ENCODE data around the gene GJB6.

GJB6 gene

GRCh38 chr13:20254076-20254475 lies 22.0 kb upstream of the GJB6 start:
- no peak for DNase-seq (ENCODE audit: extremely low spot score)
- TF ChIP-seq PKNOX1 (IDR thresholded peaks at IDR 0.05) (no peak), FOXM1 (IDR thresholded peaks at IDR 0.05; ENCODE audit: borderline replicate concordance) (no peak), LEF1 (IDR thresholded peaks at IDR 0.05; ENCODE audit: borderline replicate concordance) (no peak), FOXK2 (IDR thresholded peaks at IDR 0.05) (no peak), NFRKB (IDR thresholded peaks at IDR 0.05) (no peak)
- ChIA-PET CTCF (no interaction called here), POLR2A (no interaction called here)

DNA sequence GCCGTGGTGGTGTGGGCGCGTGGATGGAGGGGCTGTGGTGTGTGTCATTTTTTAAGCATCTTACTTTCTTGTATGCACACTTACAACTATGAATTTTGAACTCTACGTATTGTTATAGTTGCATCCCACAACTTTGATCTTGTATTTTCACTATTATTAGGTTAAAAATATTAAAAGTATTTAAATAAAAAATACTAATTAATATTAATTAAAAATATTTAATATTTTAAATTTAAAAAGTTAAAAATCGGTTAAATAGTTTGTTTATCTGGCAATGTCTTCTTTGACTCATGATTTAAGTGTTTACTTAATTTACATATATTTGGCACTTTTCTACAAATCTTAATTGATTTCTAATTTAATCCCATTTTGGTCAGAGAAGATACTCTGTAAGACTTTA lies 17.8 kb upstream of the GJB6 start:
- ChIA-PET POLR2A (no interaction called here), CTCF (interaction anchor here (0.6 kb wide), 1 partner anchor 8 kb away, joined by 6 read pairs; no protein-coding TSS in a partner anchor)
- no peak for TF ChIP-seq ELF4 (IDR thresholded peaks at IDR 0.05)
- TF ChIP-seq PKNOX1 (IDR thresholded peaks at IDR 0.05): no peak
- TF ChIP-seq L3MBTL2 (conservative IDR thresholded peaks at IDR 0.05): no peak
- no peak for TF ChIP-seq ZNF384 (IDR thresholded peaks at IDR 0.05)
- TF ChIP-seq SUZ12 (IDR thresholded peaks at IDR 0.05): no peak
- no peak for TF ChIP-seq FOXK2 (IDR thresholded peaks at IDR 0.05)
- no peak for TF ChIP-seq NFRKB (IDR thresholded peaks at IDR 0.05)
- TF ChIP-seq HDGF (IDR thresholded peaks at IDR 0.05; ENCODE audit: borderline replicate concordance): no peak
- TF ChIP-seq TARDBP (IDR thresholded peaks at IDR 0.05): no peak
- no peak for TF ChIP-seq SP1 (IDR thresholded peaks at IDR 0.05)
- TF ChIP-seq FOXM1 (IDR thresholded peaks at IDR 0.05; ENCODE audit: borderline replicate concordance): no peak
- no peak for TF ChIP-seq CTBP1 (IDR thresholded peaks at IDR 0.05; ENCODE audit: borderline replicate concordance)
- DNase-seq (ENCODE audit: extremely low spot score): no peak

DNA sequence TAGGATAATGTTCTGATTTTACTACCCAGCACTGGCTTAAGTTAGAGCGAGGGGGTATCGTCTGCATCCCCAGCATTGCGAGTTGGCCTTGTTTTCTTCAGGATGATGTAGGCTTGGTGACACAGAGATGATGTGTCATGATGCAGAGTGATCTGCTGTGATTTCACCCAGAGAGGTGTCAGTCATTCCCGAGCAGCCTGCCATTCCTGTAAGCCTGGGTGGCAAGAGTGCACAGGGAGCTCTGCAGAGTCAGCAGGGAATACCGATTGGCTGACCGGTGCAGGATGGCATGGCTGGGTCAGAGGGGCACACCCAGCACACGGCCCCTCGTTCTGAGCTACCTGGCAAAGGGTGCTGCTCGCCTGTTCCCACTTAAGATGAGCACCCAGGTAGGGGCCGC lies 15.8 kb upstream of the GJB6 start:
- POLR2A ChIA-PET: no interaction called here
- DNase-seq (ENCODE audit: extremely low spot score): no peak
- CTCF ChIA-PET: no interaction called here
- TF ChIP-seq SUZ12 (IDR thresholded peaks at IDR 0.05): no peak

DNA sequence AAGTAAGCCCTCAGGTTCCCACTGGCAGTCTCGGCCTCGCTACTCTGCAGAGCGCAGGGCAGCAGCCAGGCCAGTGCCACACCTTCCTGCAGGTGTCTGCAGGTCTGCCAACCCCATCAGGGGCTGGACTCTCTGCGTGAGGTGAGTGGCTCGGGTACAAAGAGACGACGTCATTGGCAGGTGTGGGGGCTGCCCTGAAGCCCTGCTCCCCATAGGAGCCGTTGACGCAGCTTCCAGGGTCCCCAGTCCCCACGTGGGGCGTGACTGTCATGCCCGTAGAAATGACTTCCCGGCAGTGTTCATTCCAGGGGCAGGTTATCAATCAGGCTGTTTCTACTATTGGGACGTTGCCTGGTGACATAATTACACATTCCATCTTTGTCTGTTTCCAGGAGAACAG lies 15.3 kb upstream of the GJB6 start:
- TF ChIP-seq SUZ12 (IDR thresholded peaks at IDR 0.05): no peak
- TF ChIP-seq FOXM1 (IDR thresholded peaks at IDR 0.05; ENCODE audit: borderline replicate concordance): no peak
- TF ChIP-seq TARDBP (IDR thresholded peaks at IDR 0.05): no peak
- no peak for TF ChIP-seq HDGF (IDR thresholded peaks at IDR 0.05; ENCODE audit: borderline replicate concordance)
- TF ChIP-seq FOXK2 (IDR thresholded peaks at IDR 0.05): no peak
- TF ChIP-seq PKNOX1 (IDR thresholded peaks at IDR 0.05): no peak
- no peak for TF ChIP-seq ZNF384 (IDR thresholded peaks at IDR 0.05)
- TF ChIP-seq ELF4 (IDR thresholded peaks at IDR 0.05): no peak
- TF ChIP-seq SP1 (IDR thresholded peaks at IDR 0.05): no peak
- TF ChIP-seq NFRKB (IDR thresholded peaks at IDR 0.05): no peak
- TF ChIP-seq FOXA1 (IDR thresholded peaks at IDR 0.05): no peak
- no peak for TF ChIP-seq LEF1 (IDR thresholded peaks at IDR 0.05; ENCODE audit: borderline replicate concordance)
- TF ChIP-seq CTBP1 (IDR thresholded peaks at IDR 0.05; ENCODE audit: borderline replicate concordance): no peak
- DNase-seq (ENCODE audit: extremely low spot score): no peak
- POLR2A ChIA-PET: no interaction called here
- CTCF ChIA-PET: interaction anchor here (0.6 to 0.8 kb wide), 2 partner anchors 117 to 178 kb away, joined by 3 read pairs; no protein-coding TSS in a partner anchor

GRCh38 chr13:20241593-20241992 lies 9.5 kb upstream of the GJB6 start:
- POLR2A ChIA-PET: no interaction called here
- TF ChIP-seq L3MBTL2 (conservative IDR thresholded peaks at IDR 0.05) (no peak), SP1 (IDR thresholded peaks at IDR 0.05) (no peak), TARDBP (IDR thresholded peaks at IDR 0.05) (no peak), FOXA1 (IDR thresholded peaks at IDR 0.05) (no peak), BHLHE40 (IDR thresholded peaks at IDR 0.05; ENCODE audit: borderline replicate concordance) (no peak), FOXM1 (IDR thresholded peaks at IDR 0.05; ENCODE audit: borderline replicate concordance) (no peak), PKNOX1 (IDR thresholded peaks at IDR 0.05) (no peak), CTBP1 (IDR thresholded peaks at IDR 0.05; ENCODE audit: borderline replicate concordance) (no peak), SUZ12 (IDR thresholded peaks at IDR 0.05) (no peak), LEF1 (IDR thresholded peaks at IDR 0.05; ENCODE audit: borderline replicate concordance) (no peak), HDGF (IDR thresholded peaks at IDR 0.05; ENCODE audit: borderline replicate concordance) (no peak)
- DNase-seq (ENCODE audit: extremely low spot score): no peak
- CTCF ChIA-PET: interaction anchor here (0.6 kb wide), 1 partner anchor 9 kb away, joined by 6 read pairs; no protein-coding TSS in a partner anchor

DNA sequence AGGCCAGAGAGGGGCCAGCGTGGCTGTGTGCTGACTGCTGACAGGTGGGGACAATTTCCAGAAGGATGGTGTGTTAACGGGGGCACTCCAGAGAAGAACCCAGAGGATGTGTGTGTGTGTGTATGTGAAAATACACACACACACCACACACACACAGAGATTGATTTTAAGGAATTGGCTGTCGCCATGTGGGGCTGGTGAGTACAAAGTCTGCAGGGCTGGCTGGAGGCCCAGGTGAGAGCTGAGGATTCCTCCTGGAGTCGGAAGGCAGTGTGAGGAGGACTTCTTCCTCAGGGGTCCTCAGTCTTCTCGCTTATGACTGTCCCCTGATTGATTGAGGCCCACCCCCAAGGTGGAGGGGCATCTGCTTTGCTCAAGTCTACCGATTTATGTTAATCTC lies 7.6 kb upstream of the GJB6 start:
- CTCF ChIA-PET: no interaction called here
- TF ChIP-seq SP1 (IDR thresholded peaks at IDR 0.05): no peak
- TF ChIP-seq ZNF384 (IDR thresholded peaks at IDR 0.05): no peak
- no peak for TF ChIP-seq FOXM1 (IDR thresholded peaks at IDR 0.05; ENCODE audit: borderline replicate concordance)
- TF ChIP-seq BHLHE40 (IDR thresholded peaks at IDR 0.05; ENCODE audit: borderline replicate concordance): no peak
- no peak for TF ChIP-seq FOXA1 (IDR thresholded peaks at IDR 0.05)
- no peak for TF ChIP-seq SUZ12 (IDR thresholded peaks at IDR 0.05)
- no peak for TF ChIP-seq HDGF (IDR thresholded peaks at IDR 0.05; ENCODE audit: borderline replicate concordance)
- no peak for TF ChIP-seq CTBP1 (IDR thresholded peaks at IDR 0.05; ENCODE audit: borderline replicate concordance)
- no peak for TF ChIP-seq FOXK2 (IDR thresholded peaks at IDR 0.05)
- no peak for TF ChIP-seq NFRKB (IDR thresholded peaks at IDR 0.05)
- TF ChIP-seq TARDBP (IDR thresholded peaks at IDR 0.05): no peak
- TF ChIP-seq ELF4 (IDR thresholded peaks at IDR 0.05): no peak
- no peak for TF ChIP-seq ARNT (IDR thresholded peaks at IDR 0.05)
- TF ChIP-seq L3MBTL2 (conservative IDR thresholded peaks at IDR 0.05): no peak
- POLR2A ChIA-PET: no interaction called here
- DNase-seq (ENCODE audit: extremely low spot score): no peak

All from HEK293T (cell line).